ENCODE data around the gene HTR1B.

GRCh38 chr6:77451466-77451865 lies 11.8 kb downstream of the HTR1B start:
- TF ChIP-seq CTCF (IDR thresholded peaks at IDR 0.05; ENCODE audit: extremely low read depth in 1 of 2, insufficient read depth in 1 of 2, low read depth in 1 of 2, low read length in 2 of 2) (no peak), POLR2A (IDR thresholded peaks at IDR 0.05; ENCODE audit: low read depth, low read length) (no peak)
